ENCODE measurements around the gene MAP1LC3B2.

DNA sequence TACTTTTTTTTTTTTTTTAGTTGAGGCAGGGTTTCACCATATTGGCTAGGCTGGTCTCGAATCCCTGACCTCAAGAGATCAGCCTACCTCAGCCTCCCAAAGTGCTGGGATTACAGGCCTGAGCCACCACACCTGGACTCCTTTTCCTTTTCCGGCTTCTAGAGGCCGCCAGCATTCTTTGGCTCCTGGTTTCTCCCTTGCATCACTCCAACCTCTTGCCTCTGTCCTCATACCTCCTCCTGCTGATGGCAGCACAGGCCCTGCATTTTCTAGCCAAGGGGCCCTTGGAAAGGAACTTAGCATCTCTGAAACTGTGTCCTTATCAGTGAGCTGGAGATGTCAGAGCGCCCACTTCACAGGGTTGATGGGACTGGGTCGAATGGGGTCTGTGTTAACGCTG is 53.3 kb downstream of the MAP1LC3B2 start:
- TF ChIP-seq CTCF (IDR thresholded peaks at IDR 0.05; ENCODE audit: low read length), result no peak
- no peak for TF ChIP-seq EZH2 (IDR thresholded peaks at IDR 0.05; ENCODE audit: borderline replicate concordance, low read length)

Measured in OCI-LY1 (cell line).